GM06990 (cell line): ENCODE results near the gene TRERF1.
"Not testable (repeated sequence)": the region's sequence is repeated elsewhere in the genome, so short reads cannot be mapped to it uniquely, and the experiment has no call there.

Experiments used
- DNase-seq: peaks from one replicate; pipeline ENCODE4 v3.0.0-alpha.2; 2011; ENCODE audit not compliant: insufficient read length; ENCODE audit errors: extremely low read depth
- H3K27me3 ChIP-seq: replicated peaks from 2 replicates; pipeline ENCODE4 v1.6.0; 2011; ENCODE audit warnings: low read length; ENCODE audit not compliant: control insufficient read depth, insufficient read depth
- H3K36me3 ChIP-seq: 2 replicates; pipeline ENCODE4 v1.5.1; 2011; ENCODE audit warnings: low read length; ENCODE audit not compliant: control insufficient read depth, insufficient read depth
- H3K4me3 ChIP-seq: replicated peaks from 2 replicates; pipeline ENCODE4 v1.5.1; 2011; ENCODE audit warnings: low read depth, mild to moderate bottlenecking, control low read depth, low read length
- CTCF ChIP-seq: IDR thresholded peaks from 2 replicates; pipeline ENCODE4 v1.5.1; 2011; ENCODE audit warnings: low read length, control low read depth, mild to moderate bottlenecking, inconsistent platforms; ENCODE audit not compliant: insufficient read depth, poor library complexity, severe bottlenecking

Gene TRERF1

GRCh38 chr6:42482174-42482573, 30.4 kb upstream of the TRERF1 start:
- Histone ChIP-seq H3K36me3 (no peaks in the 10 kb centered on the region), H3K27me3 (no peaks in the 10 kb centered on the region), H3K4me3 (no peak overlapping the region)
- no peak for DNase-seq
- TF ChIP-seq CTCF = no peak

GRCh38 chr6:42471714-42472113, 20.0 kb upstream of the TRERF1 start:
- Histone ChIP-seq H3K27me3 (no peaks in the 10 kb centered on the region), H3K4me3 (no peak overlapping the region), H3K36me3 (no peaks in the 10 kb centered on the region)
- no peak for TF ChIP-seq CTCF
- DNase-seq = no peak

GRCh38 chr6:42471142-42471541, 19.4 kb upstream of the TRERF1 start:
- no peak for TF ChIP-seq CTCF
- no peak overlapping the region for H3K4me3 ChIP-seq
- H3K36me3 ChIP-seq = no peaks in the 10 kb centered on the region
- no peak for DNase-seq
- no peaks in the 10 kb centered on the region for H3K27me3 ChIP-seq

GRCh38 chr6:42468273-42468672, 16.5 kb upstream of the TRERF1 start:
- H3K4me3 ChIP-seq = no peak overlapping the region
- H3K27me3 ChIP-seq = no peaks in the 10 kb centered on the region
- DNase-seq = no peak
- TF ChIP-seq CTCF = no peak
- no peaks in the 10 kb centered on the region for H3K36me3 ChIP-seq

- no peaks in the 10 kb centered on the region for H3K36me3 ChIP-seq
Observed at GRCh38 chr6:42467651-42468050, 15.9 kb upstream of the TRERF1 start.

GRCh38 chr6:42466470-42466869, 14.7 kb upstream of the TRERF1 start:
- DNase-seq, H3K36me3 ChIP-seq, H3K27me3 ChIP-seq, H3K4me3 ChIP-seq: not testable (repeated sequence)

More at GRCh38 chr6:42467651-42468050, 15.9 kb upstream of the TRERF1 start:
- H3K27me3 ChIP-seq = no peaks in the 10 kb centered on the region
- no peak overlapping the region for H3K4me3 ChIP-seq
- no peak for DNase-seq
- no peak for TF ChIP-seq CTCF
